ENCODE data around the gene TSSC4.

- no peak for TF ChIP-seq POLR2AphosphoS5 (IDR thresholded peaks at IDR 0.05)
- TF ChIP-seq CTCF (IDR thresholded peaks at IDR 0.05) = no peak
- TF ChIP-seq EP300 (IDR thresholded peaks at IDR 0.05; ENCODE audit: low read depth) = no peak
These were observed 9.8 kb upstream of the TSSC4 start for GRCh38 chr11:2390725-2391151.
